GM18498 (cell line): ENCODE measurements around the gene PPP5C.
"Not testable (repeated sequence)": the region's sequence is repeated elsewhere in the genome, so short reads cannot be mapped to it uniquely, and the experiment has no call there.

Experiments
- ATAC-seq: cut with Tn5 transposase; IDR thresholded peaks from one replicate; pipeline ENCODE4 v1.9.1; 2021; ENCODE audit warnings: mild to moderate bottlenecking, moderate library complexity; ENCODE audit not compliant: unreplicated experiment

The PPP5C gene

DNA sequence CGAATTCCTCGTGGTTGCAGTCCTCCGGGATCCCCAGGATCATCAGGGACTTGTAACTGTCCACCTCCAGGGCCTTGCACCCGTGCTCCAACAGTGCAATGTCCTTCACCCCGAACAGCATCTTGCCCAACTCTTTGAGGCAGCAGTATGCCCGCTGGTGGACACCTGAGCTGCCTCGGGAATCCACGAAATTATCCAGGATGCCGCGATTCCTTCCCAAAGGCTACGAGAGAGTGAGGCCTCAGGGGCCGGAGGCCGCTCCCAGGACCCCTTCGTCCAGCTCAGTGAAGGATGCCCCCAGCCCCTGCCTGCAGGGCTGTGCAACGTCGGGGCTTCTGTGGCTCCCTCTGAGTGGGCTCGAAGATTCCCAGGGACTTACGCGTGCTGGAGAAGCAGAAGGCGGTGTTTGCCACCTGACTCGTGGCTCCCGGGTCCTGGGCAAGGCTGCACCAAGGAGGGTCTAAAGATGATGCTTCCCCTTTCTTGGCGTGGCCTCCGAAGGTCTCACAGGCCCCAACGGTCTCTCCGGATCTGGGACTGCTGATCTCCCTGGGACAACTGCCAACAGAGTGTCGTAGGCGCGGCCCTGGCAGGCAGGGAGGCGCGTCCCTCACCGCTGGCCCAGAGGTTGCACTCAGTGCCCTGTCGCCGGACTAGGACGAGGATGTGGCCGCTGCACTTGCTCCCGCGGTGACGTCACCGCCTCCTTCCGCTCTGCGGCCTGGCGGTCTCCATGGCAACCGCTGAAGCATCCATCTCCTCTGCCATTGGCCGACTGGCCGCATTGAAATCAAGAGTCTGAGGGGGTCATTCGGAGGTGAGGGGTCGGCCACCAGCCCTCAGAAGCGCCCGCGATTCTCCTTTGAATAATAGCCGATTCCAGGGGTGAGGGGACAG lies 81.6 kb downstream of the PPP5C start, which contains the start of gene PNMA8C:
Gene PNMA8C (minus strand): TSS at position 698 of the 897 bp plus-strand sequence. CDS start 577 bp downstream, at position 121.
- no peak for ATAC-seq

DNA sequence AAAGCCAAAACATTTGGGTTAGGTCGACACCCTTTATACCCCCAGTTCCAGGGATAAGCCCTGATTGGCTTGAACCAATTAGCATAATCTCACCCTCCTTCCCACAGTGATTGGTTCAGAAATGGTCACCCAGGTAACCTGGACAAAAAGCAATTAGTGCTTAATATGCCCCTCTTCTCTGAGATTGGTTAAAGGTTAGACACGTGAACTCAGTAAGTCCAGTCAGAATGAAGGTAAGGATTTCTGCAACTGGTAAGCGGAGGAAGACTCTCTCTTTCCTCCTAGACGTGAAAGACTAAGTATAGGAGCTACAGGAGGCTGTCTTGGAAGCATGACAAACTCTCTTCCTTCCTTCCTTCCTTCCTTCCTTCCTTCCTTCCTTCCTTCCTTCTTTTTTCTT lies 83.1 kb downstream of the PPP5C start:
- ATAC-seq: no peak

DNA sequence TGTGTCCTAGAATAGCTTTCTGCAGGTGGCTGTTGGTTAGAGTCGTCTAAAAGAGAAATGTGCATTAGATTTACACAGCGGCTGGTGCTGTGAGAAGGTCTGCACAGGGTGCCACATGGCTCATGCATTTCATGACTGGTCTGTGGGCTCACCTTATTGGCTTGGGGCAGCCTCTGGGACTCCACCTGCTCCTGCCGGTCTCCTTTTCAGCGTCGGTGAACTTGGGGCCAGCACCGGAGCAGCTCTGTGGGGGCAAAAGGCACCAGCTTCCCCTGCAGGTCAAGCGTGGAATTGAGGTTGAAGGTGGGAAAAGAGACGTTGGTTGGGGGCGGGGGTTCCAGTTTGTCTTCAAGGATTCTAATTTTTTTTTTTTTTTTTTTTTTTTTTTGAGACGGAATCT lies 84.9 kb downstream of the PPP5C start:
- no peak for ATAC-seq

DNA sequence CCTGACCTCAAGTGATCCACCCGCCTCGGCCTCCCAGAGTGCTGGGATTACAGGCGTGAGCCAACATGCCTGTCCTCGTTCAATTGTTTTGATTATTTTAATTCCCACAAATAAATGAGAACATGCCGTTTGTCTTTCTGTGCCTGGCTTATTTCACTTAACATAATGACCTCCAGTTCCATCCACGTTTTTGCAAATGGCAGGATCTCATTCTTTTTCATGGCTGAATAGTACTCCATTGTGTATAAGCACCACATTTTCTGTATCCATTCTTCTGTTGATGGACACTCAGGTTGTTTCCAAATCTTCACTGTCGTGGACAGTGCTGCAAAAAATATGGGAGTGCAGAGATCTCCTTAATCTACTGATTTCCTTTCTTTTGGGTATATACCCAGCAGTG lies 86.6 kb downstream of the PPP5C start:
- not testable (repeated sequence) for ATAC-seq

DNA sequence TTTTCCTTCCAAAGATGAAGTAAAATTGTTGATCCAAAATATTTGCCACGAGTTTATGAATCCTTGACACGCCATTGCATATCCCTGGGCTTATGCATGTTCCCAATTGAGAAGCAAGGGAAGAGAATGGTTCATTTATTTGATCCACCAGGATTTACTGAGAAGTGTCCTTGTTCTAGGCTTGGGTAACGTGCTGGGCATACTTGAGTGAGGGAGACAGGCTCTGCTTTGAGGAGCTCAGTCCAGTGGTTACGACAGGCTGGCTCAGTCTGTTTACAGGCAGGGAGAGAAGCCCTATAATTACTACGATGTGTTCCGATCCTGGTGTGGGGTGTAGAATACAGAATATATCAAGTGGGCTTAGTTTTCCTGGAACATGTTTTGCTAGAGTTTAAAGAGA lies 88.1 kb downstream of the PPP5C start:
- ATAC-seq: no peak

DNA sequence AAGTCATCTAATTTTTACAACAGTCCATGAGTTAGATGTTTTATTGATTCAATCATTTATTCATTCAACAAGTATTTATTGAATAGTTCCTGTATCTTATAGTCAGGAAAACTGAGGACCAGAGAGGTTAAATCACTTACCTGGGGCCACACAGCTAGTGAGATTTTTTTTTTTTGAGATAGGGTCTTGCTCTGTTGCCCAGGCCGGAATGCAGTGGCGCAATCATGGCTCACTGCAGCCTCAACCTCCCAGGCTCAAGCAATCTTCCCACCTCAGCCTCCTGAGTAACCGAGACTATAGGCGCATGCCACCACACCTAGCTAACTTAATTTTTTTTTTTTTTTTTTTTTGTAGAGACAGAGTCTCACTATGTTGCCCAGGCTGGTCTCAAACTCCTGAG lies 88.8 kb downstream of the PPP5C start:
- ATAC-seq: not testable (repeated sequence)
